ENCODE measurements around the gene SMIM28. TPM values are rescaled to one million over a fixed set of nuclear protein-coding genes. Genes with fewer than 3 reads are reported as not detected.

SMIM28 gene
- total and polyA plus RNA-seq, 2 donors (not counting 1 experiment from before 2014, with no cell fraction given) = not detected

DNA sequence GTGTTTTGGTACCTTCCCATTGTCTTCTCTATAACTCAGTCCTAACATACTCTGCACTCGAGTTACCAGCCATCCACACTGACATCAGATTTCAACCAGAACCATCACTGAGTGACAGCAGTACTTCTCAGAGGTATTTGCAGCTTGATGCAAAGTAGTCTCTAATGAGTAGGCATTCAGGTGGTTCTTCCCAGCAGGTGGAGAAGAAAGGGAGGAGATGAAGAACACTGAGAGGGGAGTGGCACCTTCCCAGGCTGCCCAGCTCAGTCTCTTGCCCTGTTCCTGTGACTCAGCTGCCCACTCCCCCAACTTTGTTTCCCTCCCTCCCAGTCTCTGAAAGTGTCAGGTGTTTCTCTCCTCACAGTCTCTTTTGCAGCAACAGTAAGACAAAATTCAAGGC, 38.7 kb upstream of the SMIM28 start:
- no peak overlapping the region for H3K4me2 ChIP-seq (ENCODE audit: extremely low read depth, insufficient read depth, low read length)
- no peak overlapping the region for H3K27ac ChIP-seq (ENCODE audit: insufficient read depth, low read length)
- no peaks in the 10 kb centered on the region for H4K20me1 ChIP-seq (ENCODE audit: control insufficient read depth, extremely low read depth, insufficient read depth, low read length)
- no peak for DNase-seq (ENCODE audit: low read depth in 2 of 2)
- H3K9me3 ChIP-seq (ENCODE audit: control insufficient read depth, insufficient read depth, low read depth, low read length) = no peaks in the 10 kb centered on the region
- TF ChIP-seq, protein P1, sequence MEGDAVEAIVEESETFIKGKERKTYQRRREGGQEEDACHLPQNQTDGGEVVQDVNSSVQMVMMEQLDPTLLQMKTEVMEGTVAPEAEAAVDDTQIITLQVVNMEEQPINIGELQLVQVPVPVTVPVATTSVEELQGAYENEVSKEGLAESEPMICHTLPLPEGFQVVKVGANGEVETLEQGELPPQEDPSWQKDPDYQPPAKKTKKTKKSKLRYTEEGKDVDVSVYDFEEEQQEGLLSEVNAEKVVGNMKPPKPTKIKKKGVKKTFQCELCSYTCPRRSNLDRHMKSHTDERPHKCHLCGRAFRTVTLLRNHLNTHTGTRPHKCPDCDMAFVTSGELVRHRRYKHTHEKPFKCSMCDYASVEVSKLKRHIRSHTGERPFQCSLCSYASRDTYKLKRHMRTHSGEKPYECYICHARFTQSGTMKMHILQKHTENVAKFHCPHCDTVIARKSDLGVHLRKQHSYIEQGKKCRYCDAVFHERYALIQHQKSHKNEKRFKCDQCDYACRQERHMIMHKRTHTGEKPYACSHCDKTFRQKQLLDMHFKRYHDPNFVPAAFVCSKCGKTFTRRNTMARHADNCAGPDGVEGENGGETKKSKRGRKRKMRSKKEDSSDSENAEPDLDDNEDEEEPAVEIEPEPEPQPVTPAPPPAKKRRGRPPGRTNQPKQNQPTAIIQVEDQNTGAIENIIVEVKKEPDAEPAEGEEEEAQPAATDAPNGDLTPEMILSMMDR (conservative IDR thresholded peaks at IDR 0.05 in 1 of 2, IDR thresholded peaks at IDR 0.05 in 1 of 2; ENCODE audit: low read depth in 1 of 2, low read length in 2 of 2) = no peak
- no peak for TF ChIP-seq EZH2 (IDR thresholded peaks at IDR 0.05; ENCODE audit: low read length, missing control alignments)
- no peak overlapping the region for H3K4me3 ChIP-seq (replicated peaks in 1 of 4; ENCODE audit: control extremely low read depth in 1 of 4, insufficient read depth in 1 of 4, low read depth in 3 of 4, low read length in 4 of 4)
- no peaks in the 10 kb centered on the region for H3K4me1 ChIP-seq (ENCODE audit: control insufficient read depth, extremely low read depth, insufficient read depth, low read length)
- H3K36me3 ChIP-seq (ENCODE audit: control insufficient read depth, insufficient read depth, low read length) = no peaks in the 10 kb centered on the region
- no peaks in the 10 kb centered on the region for H3K27me3 ChIP-seq (ENCODE audit: control insufficient read depth, insufficient read depth, low read length)
- H3K79me2 ChIP-seq (ENCODE audit: control insufficient read depth, insufficient read depth, low read length) = no peaks in the 10 kb centered on the region
- no peak overlapping the region for H3K9ac ChIP-seq (ENCODE audit: insufficient read depth, low read length)
- no peak overlapping the region for H2AFZ ChIP-seq (ENCODE audit: low read length)

DNA sequence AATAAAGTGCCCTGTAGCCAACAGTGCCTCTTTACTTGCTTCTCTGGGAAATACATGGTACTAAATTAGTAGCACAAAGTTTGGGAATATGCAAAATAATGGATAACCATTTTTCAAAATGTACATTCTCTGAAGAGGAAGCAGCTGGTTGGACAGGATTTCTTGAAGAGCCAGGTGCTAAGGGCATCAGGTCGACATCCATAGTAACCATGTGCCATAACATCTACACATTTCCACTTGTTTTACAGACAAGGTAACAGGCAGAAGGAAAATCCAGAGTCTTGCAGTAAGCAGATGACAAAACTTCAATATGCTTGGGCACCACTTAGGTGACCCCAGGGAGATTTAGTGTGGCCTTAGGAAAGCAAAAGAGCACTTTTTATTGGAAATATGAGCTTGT, 36.5 kb upstream of the SMIM28 start:
- TF ChIP-seq, protein P1 (conservative IDR thresholded peaks at IDR 0.05 in 1 of 2, IDR thresholded peaks at IDR 0.05 in 1 of 2; ENCODE audit: low read depth in 1 of 2, low read length in 2 of 2) = no peak
- TF ChIP-seq EZH2 (IDR thresholded peaks at IDR 0.05; ENCODE audit: low read length, missing control alignments) = no peak
- Histone ChIP-seq H3K27me3 (ENCODE audit: control insufficient read depth, insufficient read depth, low read length) (no peaks in the 10 kb centered on the region), H3K27ac (ENCODE audit: insufficient read depth, low read length) (no peak overlapping the region), H3K4me2 (ENCODE audit: extremely low read depth, insufficient read depth, low read length) (no peak overlapping the region), H3K9me3 (ENCODE audit: control insufficient read depth, insufficient read depth, low read depth, low read length) (no peaks in the 10 kb centered on the region), H3K4me3 (replicated peaks in 1 of 4; ENCODE audit: control extremely low read depth in 1 of 4, insufficient read depth in 1 of 4, low read depth in 3 of 4, low read length in 4 of 4) (no peak overlapping the region), H2AFZ (ENCODE audit: low read length) (no peak overlapping the region), H4K20me1 (ENCODE audit: control insufficient read depth, extremely low read depth, insufficient read depth, low read length) (no peaks in the 10 kb centered on the region), H3K4me1 (ENCODE audit: control insufficient read depth, extremely low read depth, insufficient read depth, low read length) (no peaks in the 10 kb centered on the region), H3K9ac (ENCODE audit: insufficient read depth, low read length) (no peak overlapping the region), H3K36me3 (ENCODE audit: control insufficient read depth, insufficient read depth, low read length) (no peaks in the 10 kb centered on the region), H3K79me2 (ENCODE audit: control insufficient read depth, insufficient read depth, low read length) (no peaks in the 10 kb centered on the region)
- no peak for DNase-seq (ENCODE audit: low read depth in 2 of 2)

DNA sequence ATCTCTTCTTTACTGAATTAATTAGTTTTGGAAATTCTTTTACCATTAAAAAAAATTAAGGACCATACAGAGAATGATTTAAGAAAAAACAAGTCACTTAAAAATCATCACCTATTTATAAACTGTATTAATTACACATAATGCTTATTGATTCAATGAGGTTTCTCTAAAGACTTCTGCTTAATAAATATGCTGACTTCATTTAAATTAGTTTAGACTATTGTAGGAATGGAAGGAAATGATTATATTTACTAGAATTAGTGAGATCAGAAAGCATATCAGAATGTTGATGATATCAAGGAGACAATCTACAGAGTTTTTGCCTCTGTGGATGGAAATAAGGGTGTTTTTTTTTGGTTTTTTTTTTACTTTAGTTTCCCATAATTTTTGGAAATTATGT, 34.6 kb upstream of the SMIM28 start:
- H3K9me3 ChIP-seq (ENCODE audit: control insufficient read depth, insufficient read depth, low read depth, low read length) = no peaks in the 10 kb centered on the region
- DNase-seq (ENCODE audit: low read depth in 2 of 2) = no peak
- no peaks in the 10 kb centered on the region for H3K79me2 ChIP-seq (ENCODE audit: control insufficient read depth, insufficient read depth, low read length)
- no peak overlapping the region for H3K4me2 ChIP-seq (ENCODE audit: extremely low read depth, insufficient read depth, low read length)
- no peaks in the 10 kb centered on the region for H4K20me1 ChIP-seq (ENCODE audit: control insufficient read depth, extremely low read depth, insufficient read depth, low read length)
- H2AFZ ChIP-seq (ENCODE audit: low read length) = no peak overlapping the region
- no peak overlapping the region for H3K9ac ChIP-seq (ENCODE audit: insufficient read depth, low read length)
- H3K4me3 ChIP-seq (replicated peaks in 1 of 4; ENCODE audit: control extremely low read depth in 1 of 4, insufficient read depth in 1 of 4, low read depth in 3 of 4, low read length in 4 of 4) = no peak overlapping the region
- no peaks in the 10 kb centered on the region for H3K27me3 ChIP-seq (ENCODE audit: control insufficient read depth, insufficient read depth, low read length)
- TF ChIP-seq, protein P1 (conservative IDR thresholded peaks at IDR 0.05 in 1 of 2, IDR thresholded peaks at IDR 0.05 in 1 of 2; ENCODE audit: low read depth in 1 of 2, low read length in 2 of 2) = no peak
- no peak for TF ChIP-seq EZH2 (IDR thresholded peaks at IDR 0.05; ENCODE audit: low read length, missing control alignments)
- no peak overlapping the region for H3K27ac ChIP-seq (ENCODE audit: insufficient read depth, low read length)
- no peaks in the 10 kb centered on the region for H3K4me1 ChIP-seq (ENCODE audit: control insufficient read depth, extremely low read depth, insufficient read depth, low read length)
- no peaks in the 10 kb centered on the region for H3K36me3 ChIP-seq (ENCODE audit: control insufficient read depth, insufficient read depth, low read length)

Measured in fibroblast of lung (primary cell).